Measurements from ENCODE around the gene R3HDM4. TPM values are rescaled to one million over a fixed set of nuclear protein-coding genes. Genes with fewer than 3 reads are reported as not detected.

Gene R3HDM4
- total and polyA plus RNA-seq, 9 of the 15 experiments (the other 6 are each of a cell fraction or from before 2014, with no cell fraction given), result 3.2 to 154 (median 59.0) TPM

- TF ChIP-seq NFE2L1 (tag; IDR thresholded peaks at IDR 0.05; ENCODE audit: borderline replicate concordance, low read depth) (no peak), RB1 (IDR thresholded peaks at IDR 0.05; ENCODE audit: low read depth) (peak; percentile 83; the same call in 1 of the 2 replicates), KDM2B (CRISPR knock-in tag; IDR thresholded peaks at IDR 0.05) (0 out of 2 replicates have a peak, but pooled peaks have one; percentile 30), NBN (IDR thresholded peaks at IDR 0.05; ENCODE audit: low read depth) (no peak; the same call in 1 of the 2 replicates), IRF1 (CRISPR knock-in tag; IDR thresholded peaks at IDR 0.05; ENCODE audit: borderline replicate concordance) (no peak), ETS1 (conservative IDR thresholded peaks at IDR 0.05; ENCODE audit: control insufficient read depth, low read depth, low read length) (peak; percentile 33; the same call in 1 of the 2 replicates), SRF (CRISPR knock-in tag; IDR thresholded peaks at IDR 0.05) (peak in 1 of 2 experiments; percentile 62; a peak in 1 of 4 replicates), TCF7L2 (IDR thresholded peaks at IDR 0.05; ENCODE audit: low read depth, low read length) (no peak), CBX2 (IDR thresholded peaks at IDR 0.05; ENCODE audit: insufficient read depth, low read length, poor library complexity, severe bottlenecking) (no peak), CLOCK (CRISPR knock-in tag; IDR thresholded peaks at IDR 0.05; ENCODE audit: borderline replicate concordance) (no peak), TCF7 (IDR thresholded peaks at IDR 0.05; ENCODE audit: borderline replicate concordance) (no peak), EGR1 (conservative IDR thresholded peaks at IDR 0.05) (0 out of 2 replicates have a peak, but pooled peaks have one; percentile 27), RBM22 (IDR thresholded peaks at IDR 0.05; ENCODE audit: low read depth, low read length, poor library complexity, severe bottlenecking) (no peak), JUN (IDR thresholded peaks at IDR 0.05; ENCODE audit: borderline replicate concordance, low read depth, low read length) (no peak), JUN (CRISPR knock-in tag; IDR thresholded peaks at IDR 0.05; ENCODE audit: borderline replicate concordance) (peak; percentile 59; the same call in 1 of the 2 replicates), ZNF277 (CRISPR knock-in tag; IDR thresholded peaks at IDR 0.05; ENCODE audit: borderline replicate concordance) (no peak), PREB (CRISPR knock-in tag; IDR thresholded peaks at IDR 0.05) (0 out of 2 replicates have a peak, but pooled peaks have one; percentile 74), ZNF324 (CRISPR knock-in tag; IDR thresholded peaks at IDR 0.05) (no peak), TAF15 (IDR thresholded peaks at IDR 0.05; ENCODE audit: low read depth, low read length) (no peak)
Measured at GRCh38 chr19:892894-893689, 19.9 kb downstream of the R3HDM4 start, which contains the start of the genes MED16 and RNU6-9 (continued).

Data from K562 (cell line).